GM12801 (cell line): ENCODE measurements around the gene TNIP1.

ENCODE experiments used
- CTCF ChIP-seq: IDR thresholded peaks from one replicate; pipeline ENCODE4 v1.5.1; 2011; ENCODE audit warnings: control low read depth; ENCODE audit not compliant: insufficient read length; ENCODE audit errors: extremely low read depth

Gene TNIP1

GRCh38 chr5:151105561-151105960 is 24.7 kb upstream of the TNIP1 start:
- TF ChIP-seq CTCF, result no peak

- no peak for TF ChIP-seq CTCF
These were observed 24.0 kb upstream of the TNIP1 start for GRCh38 chr5:151104795-151105194.

GRCh38 chr5:151101746-151102145 is 20.9 kb upstream of the TNIP1 start:
- TF ChIP-seq CTCF, result no peak

GRCh38 chr5:151101151-151101550 is 20.3 kb upstream of the TNIP1 start:
- TF ChIP-seq CTCF, result no peak

- no peak for TF ChIP-seq CTCF
These were observed 19.8 kb upstream of the TNIP1 start for GRCh38 chr5:151100681-151101080.

GRCh38 chr5:151098768-151099121 is 17.9 kb upstream of the TNIP1 start:
- TF ChIP-seq CTCF, result no peak

GRCh38 chr5:151097820-151098767 is 17.3 kb upstream of the TNIP1 start:
- no peak for TF ChIP-seq CTCF
